ENCODE measurements around the gene HECW1.

GRCh38 chr7:43390576-43390975, 278.1 kb downstream of the HECW1 start:
- no peak for TF ChIP-seq FOXP2 (optimal IDR thresholded peaks at IDR 0.05; ENCODE audit: borderline replicate concordance, extremely low read depth, extremely low read length, insufficient read depth)
- TF ChIP-seq POLR2AphosphoS5 (IDR thresholded peaks at IDR 0.05; ENCODE audit: low read depth, low read length), result no peak
